Loucy (cell line): ENCODE results near the gene LTBP1.

Source experiments
- EZH2phosphoT487 ChIP-seq: fragments of 200-600 bp; IDR thresholded peaks from 2 replicates; pipeline ENCODE4 v1.6.1; 2018; ENCODE audit warnings: antibody characterized with exemption, mild to moderate bottlenecking, moderate library complexity, borderline replicate concordance
- TF ChIP-seq, protein P1 (sequence below): fragments of 200-600 bp; sonication (generic); conservative IDR thresholded peaks from 2 replicates; pipeline ENCODE4 v1.5.1; 2014; ENCODE audit warnings: mild to moderate bottlenecking, antibody characterized with exemption, low read length

DNA sequence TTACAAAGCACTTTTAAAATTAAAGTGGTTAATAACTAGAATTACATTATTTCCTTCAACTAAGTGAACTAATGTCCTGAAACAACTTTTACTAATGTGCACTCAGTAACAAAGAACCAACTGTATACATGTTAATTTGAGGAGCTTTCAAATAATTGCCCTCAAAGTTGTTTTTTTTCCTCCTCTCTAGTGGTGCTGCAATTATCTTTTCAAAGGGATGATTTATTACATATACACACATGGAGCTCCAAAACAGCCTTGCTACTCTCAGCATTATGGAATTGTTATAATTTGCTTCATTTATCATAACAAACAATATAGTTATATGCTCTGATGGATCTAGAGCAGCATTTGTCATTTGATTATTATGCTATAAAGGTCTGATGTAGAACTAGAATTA lies 283.4 kb downstream of the LTBP1 start:
- TF ChIP-seq, protein P1, sequence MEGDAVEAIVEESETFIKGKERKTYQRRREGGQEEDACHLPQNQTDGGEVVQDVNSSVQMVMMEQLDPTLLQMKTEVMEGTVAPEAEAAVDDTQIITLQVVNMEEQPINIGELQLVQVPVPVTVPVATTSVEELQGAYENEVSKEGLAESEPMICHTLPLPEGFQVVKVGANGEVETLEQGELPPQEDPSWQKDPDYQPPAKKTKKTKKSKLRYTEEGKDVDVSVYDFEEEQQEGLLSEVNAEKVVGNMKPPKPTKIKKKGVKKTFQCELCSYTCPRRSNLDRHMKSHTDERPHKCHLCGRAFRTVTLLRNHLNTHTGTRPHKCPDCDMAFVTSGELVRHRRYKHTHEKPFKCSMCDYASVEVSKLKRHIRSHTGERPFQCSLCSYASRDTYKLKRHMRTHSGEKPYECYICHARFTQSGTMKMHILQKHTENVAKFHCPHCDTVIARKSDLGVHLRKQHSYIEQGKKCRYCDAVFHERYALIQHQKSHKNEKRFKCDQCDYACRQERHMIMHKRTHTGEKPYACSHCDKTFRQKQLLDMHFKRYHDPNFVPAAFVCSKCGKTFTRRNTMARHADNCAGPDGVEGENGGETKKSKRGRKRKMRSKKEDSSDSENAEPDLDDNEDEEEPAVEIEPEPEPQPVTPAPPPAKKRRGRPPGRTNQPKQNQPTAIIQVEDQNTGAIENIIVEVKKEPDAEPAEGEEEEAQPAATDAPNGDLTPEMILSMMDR = no peak
- no peak for TF ChIP-seq EZH2phosphoT487
